Loucy (cell line): Measurements from ENCODE around the gene TMEM184A.

Experiments used
- H2AFZ ChIP-seq: fragments of 200-600 bp; sonication (generic); 2 replicates; pipeline ENCODE4 v1.6.0; 2016; ENCODE audit warnings: antibody characterized with exemption, mild to moderate bottlenecking, low read length, moderate library complexity
- H3F3A ChIP-seq: fragments of 200-600 bp; 2 replicates; pipeline ENCODE4 v1.6.0; 2016; ENCODE audit warnings: antibody characterized with exemption, low read depth, mild to moderate bottlenecking
- H3K27me3 ChIP-seq: fragments of 200-600 bp; sonication (generic); 2 replicates; pipeline ENCODE4 v1.6.1; 2014; ENCODE audit warnings: low read length, mild to moderate bottlenecking; ENCODE audit not compliant: insufficient read depth, poor library complexity, severe bottlenecking
- H3K36me3 ChIP-seq: fragments of 200-600 bp; sonication (generic); 2 replicates; pipeline ENCODE4 v1.6.1; 2016; ENCODE audit warnings: low read length; ENCODE audit not compliant: insufficient read depth
- H3K4me1 ChIP-seq: fragments of 200-600 bp; sonication (generic); 2 replicates; pipeline ENCODE4 v1.5.1; 2014; ENCODE audit warnings: low read length, mild to moderate bottlenecking; ENCODE audit not compliant: insufficient read depth, poor library complexity, severe bottlenecking
- H3K4me2 ChIP-seq: fragments of 200-600 bp; sonication (generic); 2 replicates; pipeline ENCODE4 v1.6.0; 2014; ENCODE audit warnings: antibody characterized with exemption, low read length, low read depth, mild to moderate bottlenecking; ENCODE audit not compliant: poor library complexity, severe bottlenecking
- H3K4me3 ChIP-seq: fragments of 200-600 bp; sonication (generic); 2 replicates; pipeline ENCODE4 v1.5.1; 2014; ENCODE audit warnings: low read length, mild to moderate bottlenecking, mixed read lengths; ENCODE audit not compliant: poor library complexity, severe bottlenecking
- H3K79me2 ChIP-seq: fragments of 200-600 bp; sonication (generic); 2 replicates; pipeline ENCODE4 v1.6.1; 2014; ENCODE audit warnings: low read length; ENCODE audit not compliant: insufficient read depth
- H3K9ac ChIP-seq: fragments of 200-600 bp; sonication (generic); 2 replicates; pipeline ENCODE4 v1.6.0; 2014; ENCODE audit warnings: mild to moderate bottlenecking, low read depth, low read length, moderate library complexity; ENCODE audit not compliant: poor library complexity, severe bottlenecking
- H3K9me2 ChIP-seq: fragments of 200-600 bp; sonication (generic); replicated peaks from 2 replicates; pipeline ENCODE4 v1.6.1; 2016; ENCODE audit warnings: low read depth, low read length, mixed read lengths
- H3K9me3 ChIP-seq: fragments of 200-600 bp; sonication (generic); 2 replicates; pipeline ENCODE4 v1.6.1; 2014; ENCODE audit warnings: mild to moderate bottlenecking, antibody characterized with exemption, low read length, low read depth; ENCODE audit not compliant: insufficient read depth
- H4K20me1 ChIP-seq: fragments of 200-600 bp; sonication (generic); 2 replicates; pipeline ENCODE4 v1.6.0; 2014; ENCODE audit warnings: antibody characterized with exemption, low read length, mild to moderate bottlenecking; ENCODE audit not compliant: insufficient read depth, poor library complexity, severe bottlenecking
- EZH2phosphoT487 ChIP-seq: fragments of 200-600 bp; IDR thresholded peaks from 2 replicates; pipeline ENCODE4 v1.6.1; 2018; ENCODE audit warnings: antibody characterized with exemption, mild to moderate bottlenecking, moderate library complexity, borderline replicate concordance
- TF ChIP-seq, protein P1 (sequence below): fragments of 200-600 bp; sonication (generic); conservative IDR thresholded peaks from 2 replicates; pipeline ENCODE4 v1.5.1; 2014; ENCODE audit warnings: mild to moderate bottlenecking, antibody characterized with exemption, low read length

Gene TMEM184A

DNA sequence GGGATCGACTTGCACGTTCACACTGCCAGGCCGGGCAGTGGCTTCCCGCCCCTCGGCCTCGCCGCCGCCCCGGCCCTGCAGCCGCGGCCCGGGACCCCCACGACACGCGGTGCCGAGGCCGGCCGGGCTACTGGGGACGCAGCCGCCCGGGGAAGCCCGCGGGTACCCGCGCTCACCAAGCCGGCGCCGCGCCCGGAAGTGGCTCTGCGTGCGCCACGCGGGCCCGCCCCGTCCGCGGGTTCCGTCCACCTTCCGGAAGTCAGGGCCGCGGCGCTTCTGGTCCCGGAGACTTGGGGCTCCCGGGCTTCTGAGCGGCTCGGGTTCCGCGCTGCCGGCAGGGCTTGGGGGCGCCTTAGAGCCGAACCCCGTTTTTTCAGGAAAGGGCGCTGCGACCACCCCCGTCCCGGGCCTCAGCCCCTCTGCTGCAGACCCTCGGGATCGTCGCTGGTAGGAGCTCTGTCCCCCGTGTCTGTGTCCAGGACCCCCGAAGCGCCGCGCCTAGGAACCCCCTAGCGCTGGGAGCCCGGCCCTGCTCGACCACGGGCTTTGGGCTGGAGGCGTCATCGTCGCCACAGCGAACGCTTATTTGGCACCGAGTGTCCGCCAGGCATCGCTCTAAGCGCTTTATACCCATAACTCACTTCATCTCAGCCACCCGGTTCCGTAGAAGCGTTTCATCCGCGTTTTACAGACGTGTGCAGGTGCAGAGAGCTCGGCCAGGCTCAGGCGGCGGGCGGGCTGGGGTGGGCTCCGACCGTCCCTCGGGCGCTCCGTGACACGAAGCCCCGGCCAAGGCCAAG lies 14.0 kb upstream of the TMEM184A start, which contains the start of gene PSMG3:
Gene PSMG3, minus strand, starts transcription at position 200 of the 800 bp plus-strand sequence. CDS start 693 bp downstream, outside the sequence.
- H3K9ac ChIP-seq: peak within 1 kb of the TSS; percentile 90
- peak within 1 kb of the TSS; percentile 89 for H3K4me3 ChIP-seq
- H3K9me2 ChIP-seq: no peaks in the 10 kb centered on the region
- H4K20me1 ChIP-seq: no peaks in the 10 kb centered on the region
- no peaks in the 10 kb centered on the region for H3K36me3 ChIP-seq
- peaks cover 40% of the 10 kb centered on the region for H3K79me2 ChIP-seq
- no peaks in the 10 kb centered on the region for H3K27me3 ChIP-seq
- TF ChIP-seq, protein P1, sequence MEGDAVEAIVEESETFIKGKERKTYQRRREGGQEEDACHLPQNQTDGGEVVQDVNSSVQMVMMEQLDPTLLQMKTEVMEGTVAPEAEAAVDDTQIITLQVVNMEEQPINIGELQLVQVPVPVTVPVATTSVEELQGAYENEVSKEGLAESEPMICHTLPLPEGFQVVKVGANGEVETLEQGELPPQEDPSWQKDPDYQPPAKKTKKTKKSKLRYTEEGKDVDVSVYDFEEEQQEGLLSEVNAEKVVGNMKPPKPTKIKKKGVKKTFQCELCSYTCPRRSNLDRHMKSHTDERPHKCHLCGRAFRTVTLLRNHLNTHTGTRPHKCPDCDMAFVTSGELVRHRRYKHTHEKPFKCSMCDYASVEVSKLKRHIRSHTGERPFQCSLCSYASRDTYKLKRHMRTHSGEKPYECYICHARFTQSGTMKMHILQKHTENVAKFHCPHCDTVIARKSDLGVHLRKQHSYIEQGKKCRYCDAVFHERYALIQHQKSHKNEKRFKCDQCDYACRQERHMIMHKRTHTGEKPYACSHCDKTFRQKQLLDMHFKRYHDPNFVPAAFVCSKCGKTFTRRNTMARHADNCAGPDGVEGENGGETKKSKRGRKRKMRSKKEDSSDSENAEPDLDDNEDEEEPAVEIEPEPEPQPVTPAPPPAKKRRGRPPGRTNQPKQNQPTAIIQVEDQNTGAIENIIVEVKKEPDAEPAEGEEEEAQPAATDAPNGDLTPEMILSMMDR: peak; percentile 45
- TF ChIP-seq EZH2phosphoT487: no peak
- H2AFZ ChIP-seq: peak within 1 kb of the TSS; percentile 98
- peak within 1 kb of the TSS; percentile 72 for H3K4me2 ChIP-seq
- peaks cover 8% of the 10 kb centered on the region for H3K4me1 ChIP-seq
- H3F3A ChIP-seq: 0 out of 2 replicates have a peak, but pooled peaks cover 3% of the 10 kb centered on the region
- H3K9me3 ChIP-seq: no peaks in the 10 kb centered on the region

DNA sequence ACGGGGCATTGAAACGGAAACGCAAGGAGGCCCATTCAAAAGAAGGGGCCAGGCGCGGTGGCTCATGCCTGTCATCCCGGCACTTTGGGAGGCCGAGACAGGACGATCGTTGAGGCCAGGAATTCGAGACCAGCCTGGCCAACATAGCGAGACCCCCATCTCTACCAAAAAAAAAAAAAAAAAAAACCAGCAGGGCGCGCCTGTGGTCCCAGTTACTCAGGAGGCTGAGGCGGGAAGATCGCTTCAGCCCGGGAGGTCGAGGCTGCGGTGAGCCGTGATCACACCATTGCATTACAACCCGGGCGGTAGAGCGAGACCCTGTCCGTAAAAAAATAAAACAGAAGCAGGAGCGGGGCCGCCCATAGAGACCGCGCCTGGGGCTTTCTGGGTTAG lies 13.4 kb upstream of the TMEM184A start:
- H3K9ac ChIP-seq: peak overlapping the region; percentile 90

DNA sequence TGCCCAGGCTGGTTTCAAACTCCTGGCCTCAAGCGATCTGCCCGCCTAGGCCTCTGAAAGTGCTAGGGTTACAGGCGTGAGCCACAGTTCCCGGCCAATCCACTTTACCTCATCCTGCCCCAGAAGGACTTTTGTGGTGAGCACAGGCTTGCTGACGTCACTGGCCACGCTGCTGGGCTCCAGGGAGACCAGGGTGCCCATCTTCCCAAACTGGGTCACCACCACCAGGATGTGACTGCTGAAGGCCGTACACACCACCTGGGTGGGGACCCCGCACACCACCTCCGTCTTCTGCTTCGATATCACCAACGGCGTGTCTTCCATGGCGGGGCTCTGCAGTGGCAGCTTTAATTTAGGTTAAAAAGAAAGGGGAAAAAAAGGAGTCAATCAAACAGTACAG lies 13.0 kb upstream of the TMEM184A start:
- Histone ChIP-seq H3K4me3 (peak overlapping the region; percentile 89), H3K4me1 (peaks cover 8% of the 10 kb centered on the region), H3K9ac (peak overlapping the region; percentile 90)

More for the DNA sequence above, 13.4 kb upstream of the TMEM184A start:
- Histone ChIP-seq H3F3A (0 out of 2 replicates have a peak, but pooled peaks cover 3% of the 10 kb centered on the region), H2AFZ (peak overlapping the region; percentile 85), H3K4me1 (peaks cover 8% of the 10 kb centered on the region), H3K9me3 (no peaks in the 10 kb centered on the region), H3K9me2 (no peaks in the 10 kb centered on the region), H4K20me1 (no peaks in the 10 kb centered on the region), H3K27me3 (no peaks in the 10 kb centered on the region), H3K36me3 (no peaks in the 10 kb centered on the region), H3K4me3 (peak overlapping the region; percentile 89), H3K79me2 (peaks cover 40% of the 10 kb centered on the region), H3K4me2 (peak overlapping the region; percentile 72)
- TF ChIP-seq EZH2phosphoT487: no peak
- TF ChIP-seq, protein P1: no peak

More for the DNA sequence above, 13.0 kb upstream of the TMEM184A start:
- H4K20me1 ChIP-seq: no peaks in the 10 kb centered on the region
- no peaks in the 10 kb centered on the region for H3K9me3 ChIP-seq
- H3K36me3 ChIP-seq: no peaks in the 10 kb centered on the region
- no peaks in the 10 kb centered on the region for H3K9me2 ChIP-seq
- TF ChIP-seq, protein P1: no peak
- no peak for TF ChIP-seq EZH2phosphoT487
- H3K4me2 ChIP-seq: peak overlapping the region; percentile 72
- no peaks in the 10 kb centered on the region for H3K27me3 ChIP-seq
- 0 out of 2 replicates have a peak, but pooled peaks cover 3% of the 10 kb centered on the region for H3F3A ChIP-seq
- peaks cover 40% of the 10 kb centered on the region for H3K79me2 ChIP-seq
- H2AFZ ChIP-seq: no peak overlapping the region
